WTC11 (cell line): ENCODE results near the gene EDEM2. TPM values are rescaled to one million over a fixed set of nuclear protein-coding genes. Genes with fewer than 3 reads are reported as not detected.

Source experiments
- CREB1 ChIP-seq: sonication (generic); formaldehyde crosslinking; IDR thresholded peaks from 2 replicates; pipeline ENCODE4 v1.8.0; 2023; ENCODE audit warnings: mild to moderate bottlenecking, missing genetic modification reagents
- CREM ChIP-seq: sonication (generic); formaldehyde crosslinking; IDR thresholded peaks from 2 replicates; pipeline ENCODE4 v1.8.1; 2022; ENCODE audit warnings: mild to moderate bottlenecking, missing genetic modification reagents, moderate library complexity
- FOXK1 ChIP-seq: sonication (generic); formaldehyde crosslinking; IDR thresholded peaks from 2 replicates; pipeline ENCODE4 v1.8.0; 2022; ENCODE audit warnings: mild to moderate bottlenecking, moderate library complexity, missing genetic modification reagents
- FOXP1 ChIP-seq: sonication (generic); formaldehyde crosslinking; IDR thresholded peaks from 2 replicates; pipeline ENCODE4 v1.8.0; 2022; ENCODE audit warnings: missing genetic modification reagents, mild to moderate bottlenecking, moderate library complexity, borderline replicate concordance
- KAT7 ChIP-seq: sonication (generic); formaldehyde crosslinking; IDR thresholded peaks from 2 replicates; pipeline ENCODE4 v1.8.1; 2023; ENCODE audit warnings: missing genetic modification reagents, mild to moderate bottlenecking, borderline replicate concordance
- MYBL2 ChIP-seq: sonication (generic); formaldehyde crosslinking; IDR thresholded peaks from 2 replicates; pipeline ENCODE4 v1.8.1; 2023; ENCODE audit warnings: mild to moderate bottlenecking, moderate library complexity, missing genetic modification reagents
- NFE2L1 ChIP-seq: sonication (generic); formaldehyde crosslinking; IDR thresholded peaks from 2 replicates; pipeline ENCODE4 v1.8.1; 2023; ENCODE audit warnings: missing genetic modification reagents
- NFYB ChIP-seq: sonication (generic); formaldehyde crosslinking; conservative IDR thresholded peaks from 2 replicates; pipeline ENCODE4 v1.8.0; 2022; ENCODE audit warnings: low read depth, missing genetic modification reagents
- OVOL2 ChIP-seq: fragments of 250-450 bp; sonication (Bioruptor Pico); IDR thresholded peaks from 2 replicates; pipeline ENCODE4 v1.9.0; 2021; ENCODE audit warnings: mild to moderate bottlenecking, borderline replicate concordance
- SP1 ChIP-seq: sonication (generic); formaldehyde crosslinking; conservative IDR thresholded peaks from 2 replicates; pipeline ENCODE4 v1.8.1; 2022; ENCODE audit warnings: missing genetic modification reagents
- ZNF232 ChIP-seq: sonication (generic); formaldehyde crosslinking; IDR thresholded peaks from 2 replicates; pipeline ENCODE4 v1.8.0; 2022; ENCODE audit warnings: mild to moderate bottlenecking, missing genetic modification reagents
- ZNF416 ChIP-seq: fragments of 250-450 bp; sonication (Bioruptor Pico); IDR thresholded peaks from 2 replicates; pipeline ENCODE4 v1.9.0; 2021; ENCODE audit warnings: mild to moderate bottlenecking, inconsistent platforms
- total RNA-seq: library from RNA; stranded (reverse); gene quantifications from 3 replicates; pipeline ENCODE4 v1.2.3, GENCODE V29; 2021
- TF ChIP-seq, protein P1 (sequence below): fragments of 250-450 bp; sonication (Bioruptor Pico); conservative IDR thresholded peaks from 2 replicates; pipeline ENCODE4 v1.9.0; 2021; ENCODE audit warnings: mild to moderate bottlenecking
- TF ChIP-seq, protein P2 (sequence below): sonication (generic); formaldehyde crosslinking; IDR thresholded peaks from 2 replicates; pipeline ENCODE4 v1.8.1; 2023; ENCODE audit warnings: mild to moderate bottlenecking, missing genetic modification reagents, moderate library complexity
- TF ChIP-seq, protein P3 (sequence below): sonication (generic); formaldehyde crosslinking; IDR thresholded peaks from 2 replicates; pipeline ENCODE4 v1.8.0; 2022; ENCODE audit warnings: mild to moderate bottlenecking, missing genetic modification reagents
- TF ChIP-seq, protein P4 (sequence below): sonication (generic); formaldehyde crosslinking; IDR thresholded peaks from 2 replicates; pipeline ENCODE4 v1.8.0; 2022; ENCODE audit warnings: mild to moderate bottlenecking, missing genetic modification reagents
- TF ChIP-seq, protein P5 (sequence below): fragments of 250-450 bp; sonication (Bioruptor Pico); IDR thresholded peaks from 2 replicates; pipeline ENCODE4 v1.9.0; 2021; ENCODE audit warnings: mild to moderate bottlenecking, borderline replicate concordance

The EDEM2 gene
- total RNA-seq, 1 experiment from 2014 or later: 22.7 TPM

DNA sequence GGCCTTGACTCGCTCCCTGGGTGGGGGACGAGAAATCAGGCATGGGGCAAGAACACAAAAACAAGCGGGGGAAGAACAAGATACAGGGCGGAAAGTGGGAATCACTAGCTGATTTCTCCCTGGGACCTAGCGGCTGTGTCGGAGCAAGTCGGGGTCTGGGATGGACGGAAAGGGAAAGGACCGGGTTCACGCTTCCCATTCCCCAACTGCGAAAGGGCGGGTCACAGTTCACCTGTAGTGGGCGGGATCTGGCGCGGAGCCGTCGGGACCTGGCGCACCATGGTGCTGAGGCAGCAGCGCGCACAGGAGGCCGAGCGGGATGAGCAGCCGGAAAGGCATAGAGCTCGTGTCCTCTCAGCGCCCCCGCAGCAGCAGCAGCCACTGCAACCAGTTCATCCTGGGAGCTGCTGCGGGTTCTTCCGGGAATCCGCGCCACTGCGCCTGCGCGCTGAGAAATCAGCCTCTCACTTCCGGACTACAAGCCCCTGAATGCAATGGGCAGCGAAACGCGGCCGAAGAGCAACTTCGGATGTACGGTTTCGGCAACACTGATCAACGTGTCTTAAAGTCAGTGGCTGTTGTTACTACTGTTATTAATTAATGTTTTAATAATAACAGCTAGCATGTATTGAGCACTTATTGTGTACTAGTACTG is at the start of gene EDEM2 (continued):
- TF ChIP-seq, protein P1, sequence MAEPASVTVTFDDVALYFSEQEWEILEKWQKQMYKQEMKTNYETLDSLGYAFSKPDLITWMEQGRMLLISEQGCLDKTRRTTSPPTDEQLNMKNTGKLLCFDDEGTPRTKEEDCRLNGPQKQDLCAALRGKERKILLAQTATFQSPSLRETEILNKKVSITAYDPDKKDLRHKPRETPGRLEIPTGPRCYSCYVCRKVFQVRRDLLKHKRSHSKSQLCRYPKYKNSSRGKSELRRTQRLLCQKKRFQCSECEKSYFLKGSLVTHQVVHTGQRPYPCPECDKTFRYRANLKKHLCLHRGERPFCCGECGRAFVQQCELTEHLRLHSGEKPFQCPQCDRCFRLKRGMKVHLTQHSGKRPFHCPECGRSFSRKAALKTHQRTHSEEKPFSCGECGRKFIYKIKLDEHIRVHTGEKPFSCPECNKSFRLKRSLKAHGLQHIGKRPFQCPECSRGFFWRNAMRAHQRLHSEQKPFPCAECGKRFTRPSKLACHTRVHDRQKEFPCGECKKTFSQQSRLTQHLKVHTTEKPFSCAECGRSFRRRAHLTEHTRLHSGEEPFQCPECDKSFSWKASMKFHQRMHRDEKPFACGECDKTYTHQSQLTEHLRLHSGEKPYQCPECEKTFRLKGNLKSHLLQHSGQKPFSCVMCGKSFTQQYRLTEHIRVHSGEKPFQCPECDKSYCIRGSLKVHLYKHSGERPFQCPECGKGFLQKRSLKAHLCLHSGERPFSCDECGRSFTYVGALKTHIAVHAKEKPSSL (CRISPR knock-in tag): no peak
- TF ChIP-seq NFE2L1 (CRISPR knock-in tag): peak; percentile 77; the same call in 1 of the 2 replicates
- TF ChIP-seq, protein P2, sequence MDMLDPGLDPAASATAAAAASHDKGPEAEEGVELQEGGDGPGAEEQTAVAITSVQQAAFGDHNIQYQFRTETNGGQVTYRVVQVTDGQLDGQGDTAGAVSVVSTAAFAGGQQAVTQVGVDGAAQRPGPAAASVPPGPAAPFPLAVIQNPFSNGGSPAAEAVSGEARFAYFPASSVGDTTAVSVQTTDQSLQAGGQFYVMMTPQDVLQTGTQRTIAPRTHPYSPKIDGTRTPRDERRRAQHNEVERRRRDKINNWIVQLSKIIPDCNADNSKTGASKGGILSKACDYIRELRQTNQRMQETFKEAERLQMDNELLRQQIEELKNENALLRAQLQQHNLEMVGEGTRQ: 0 out of 2 replicates have a peak, but pooled peaks have one; percentile 14
- TF ChIP-seq CREB1: peak; percentile 46; the same call in 1 of the 2 replicates
- TF ChIP-seq SP1 (CRISPR knock-in tag): peak; percentile 76
- TF ChIP-seq ZNF232 (CRISPR knock-in tag): peak; percentile 21; the same call in 1 of the 2 replicates
- TF ChIP-seq MYBL2: peak; percentile 70; the same call in 1 of the 2 replicates
- 0 out of 2 replicates have a peak, but pooled peaks have one; percentile 71 for TF ChIP-seq KAT7 (CRISPR knock-in tag)
- TF ChIP-seq CREM (CRISPR knock-in tag): no peak
- TF ChIP-seq FOXK1 (CRISPR knock-in tag): peak; percentile 83; the same call in 1 of the 2 replicates
- no peak for TF ChIP-seq OVOL2 (CRISPR knock-in tag)
- TF ChIP-seq ZNF416 (CRISPR knock-in tag): no peak
- TF ChIP-seq NFYB (CRISPR knock-in tag): no peak
- TF ChIP-seq, protein P3, sequence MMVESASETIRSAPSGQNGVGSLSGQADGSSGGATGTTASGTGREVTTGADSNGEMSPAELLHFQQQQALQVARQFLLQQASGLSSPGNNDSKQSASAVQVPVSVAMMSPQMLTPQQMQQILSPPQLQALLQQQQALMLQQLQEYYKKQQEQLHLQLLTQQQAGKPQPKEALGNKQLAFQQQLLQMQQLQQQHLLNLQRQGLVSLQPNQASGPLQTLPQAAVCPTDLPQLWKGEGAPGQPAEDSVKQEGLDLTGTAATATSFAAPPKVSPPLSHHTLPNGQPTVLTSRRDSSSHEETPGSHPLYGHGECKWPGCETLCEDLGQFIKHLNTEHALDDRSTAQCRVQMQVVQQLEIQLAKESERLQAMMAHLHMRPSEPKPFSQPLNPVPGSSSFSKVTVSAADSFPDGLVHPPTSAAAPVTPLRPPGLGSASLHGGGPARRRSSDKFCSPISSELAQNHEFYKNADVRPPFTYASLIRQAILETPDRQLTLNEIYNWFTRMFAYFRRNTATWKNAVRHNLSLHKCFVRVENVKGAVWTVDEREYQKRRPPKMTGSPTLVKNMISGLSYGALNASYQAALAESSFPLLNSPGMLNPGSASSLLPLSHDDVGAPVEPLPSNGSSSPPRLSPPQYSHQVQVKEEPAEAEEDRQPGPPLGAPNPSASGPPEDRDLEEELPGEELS (CRISPR knock-in tag): no peak
- TF ChIP-seq FOXP1 (CRISPR knock-in tag): peak; percentile 91
- TF ChIP-seq, protein P4, sequence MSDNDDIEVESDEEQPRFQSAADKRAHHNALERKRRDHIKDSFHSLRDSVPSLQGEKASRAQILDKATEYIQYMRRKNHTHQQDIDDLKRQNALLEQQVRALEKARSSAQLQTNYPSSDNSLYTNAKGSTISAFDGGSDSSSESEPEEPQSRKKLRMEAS: peak; percentile 79; the same call in 1 of the 2 replicates
- TF ChIP-seq, protein P5, sequence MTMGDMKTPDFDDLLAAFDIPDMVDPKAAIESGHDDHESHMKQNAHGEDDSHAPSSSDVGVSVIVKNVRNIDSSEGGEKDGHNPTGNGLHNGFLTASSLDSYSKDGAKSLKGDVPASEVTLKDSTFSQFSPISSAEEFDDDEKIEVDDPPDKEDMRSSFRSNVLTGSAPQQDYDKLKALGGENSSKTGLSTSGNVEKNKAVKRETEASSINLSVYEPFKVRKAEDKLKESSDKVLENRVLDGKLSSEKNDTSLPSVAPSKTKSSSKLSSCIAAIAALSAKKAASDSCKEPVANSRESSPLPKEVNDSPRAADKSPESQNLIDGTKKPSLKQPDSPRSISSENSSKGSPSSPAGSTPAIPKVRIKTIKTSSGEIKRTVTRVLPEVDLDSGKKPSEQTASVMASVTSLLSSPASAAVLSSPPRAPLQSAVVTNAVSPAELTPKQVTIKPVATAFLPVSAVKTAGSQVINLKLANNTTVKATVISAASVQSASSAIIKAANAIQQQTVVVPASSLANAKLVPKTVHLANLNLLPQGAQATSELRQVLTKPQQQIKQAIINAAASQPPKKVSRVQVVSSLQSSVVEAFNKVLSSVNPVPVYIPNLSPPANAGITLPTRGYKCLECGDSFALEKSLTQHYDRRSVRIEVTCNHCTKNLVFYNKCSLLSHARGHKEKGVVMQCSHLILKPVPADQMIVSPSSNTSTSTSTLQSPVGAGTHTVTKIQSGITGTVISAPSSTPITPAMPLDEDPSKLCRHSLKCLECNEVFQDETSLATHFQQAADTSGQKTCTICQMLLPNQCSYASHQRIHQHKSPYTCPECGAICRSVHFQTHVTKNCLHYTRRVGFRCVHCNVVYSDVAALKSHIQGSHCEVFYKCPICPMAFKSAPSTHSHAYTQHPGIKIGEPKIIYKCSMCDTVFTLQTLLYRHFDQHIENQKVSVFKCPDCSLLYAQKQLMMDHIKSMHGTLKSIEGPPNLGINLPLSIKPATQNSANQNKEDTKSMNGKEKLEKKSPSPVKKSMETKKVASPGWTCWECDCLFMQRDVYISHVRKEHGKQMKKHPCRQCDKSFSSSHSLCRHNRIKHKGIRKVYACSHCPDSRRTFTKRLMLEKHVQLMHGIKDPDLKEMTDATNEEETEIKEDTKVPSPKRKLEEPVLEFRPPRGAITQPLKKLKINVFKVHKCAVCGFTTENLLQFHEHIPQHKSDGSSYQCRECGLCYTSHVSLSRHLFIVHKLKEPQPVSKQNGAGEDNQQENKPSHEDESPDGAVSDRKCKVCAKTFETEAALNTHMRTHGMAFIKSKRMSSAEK (CRISPR knock-in tag): no peak
